NOMO-1 treated with dmso at 0.1 percent for 144 hours (cell line): Measurements from ENCODE around the gene DAB2.
"Not testable (repeated sequence)": the region's sequence is repeated elsewhere in the genome, so short reads cannot be mapped to it uniquely, and the experiment has no call there.

Experiments used
- DNase-seq: peaks from one replicate; lab custom pipeline; 2025; ENCODE audit not compliant: unreplicated experiment; lab: John Stamatoyannopoulos, UW

DAB2 gene

DNA sequence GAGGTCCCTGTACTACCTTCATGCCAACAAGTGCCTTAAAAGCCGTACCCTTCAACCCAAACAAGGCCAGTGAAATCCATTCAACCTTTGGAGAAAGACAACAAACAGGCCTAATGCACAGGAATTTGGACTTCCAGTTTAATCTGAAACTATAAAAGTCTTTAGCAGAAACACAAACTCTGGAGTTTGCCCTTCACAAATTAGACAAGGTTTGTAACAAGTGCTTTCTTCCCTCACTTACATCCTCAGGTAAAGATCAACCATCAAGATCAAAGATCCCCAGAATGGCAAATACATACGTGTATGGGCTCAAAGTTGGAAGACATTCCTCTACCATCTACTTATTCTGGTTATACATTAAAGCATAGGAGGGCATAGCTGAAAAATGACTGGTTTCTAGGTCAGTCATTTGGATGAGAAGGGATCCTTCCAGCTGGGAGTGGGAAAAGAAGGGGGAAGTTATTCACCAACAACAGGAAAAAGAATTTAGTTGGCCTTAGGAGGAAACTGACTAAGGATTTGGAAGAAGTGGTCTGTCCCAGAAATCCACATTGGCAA lies 2.0 kb downstream of the DAB2 start:
- no peak for DNase-seq

DNA sequence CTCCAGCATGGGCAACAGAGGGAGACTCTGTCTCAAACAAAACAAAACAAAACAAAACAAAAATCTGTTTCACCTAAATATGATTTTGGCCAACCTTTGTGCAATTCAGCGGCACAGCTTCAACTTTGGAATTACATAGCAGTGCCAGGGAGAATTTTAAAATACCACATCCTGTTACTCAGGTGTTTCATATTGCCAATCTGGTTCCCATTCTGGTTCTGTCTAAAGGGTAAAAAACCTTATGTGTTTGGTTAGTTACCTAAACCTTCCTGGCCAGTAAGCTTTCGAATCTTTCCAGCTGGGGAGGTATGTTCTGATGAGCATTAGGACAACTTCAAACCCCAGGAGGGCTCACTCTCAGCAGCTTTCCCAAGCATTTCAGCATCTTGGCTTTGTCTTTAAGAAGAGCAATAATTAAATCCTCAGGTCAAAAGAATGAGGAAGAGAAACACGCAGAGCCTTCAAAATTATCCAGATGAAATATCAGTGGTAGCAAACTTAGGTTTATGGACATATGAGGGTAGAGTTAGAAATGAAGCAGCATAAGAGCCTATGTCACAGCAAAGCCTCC lies 2.7 kb downstream of the DAB2 start:
- no peak for DNase-seq

DNA sequence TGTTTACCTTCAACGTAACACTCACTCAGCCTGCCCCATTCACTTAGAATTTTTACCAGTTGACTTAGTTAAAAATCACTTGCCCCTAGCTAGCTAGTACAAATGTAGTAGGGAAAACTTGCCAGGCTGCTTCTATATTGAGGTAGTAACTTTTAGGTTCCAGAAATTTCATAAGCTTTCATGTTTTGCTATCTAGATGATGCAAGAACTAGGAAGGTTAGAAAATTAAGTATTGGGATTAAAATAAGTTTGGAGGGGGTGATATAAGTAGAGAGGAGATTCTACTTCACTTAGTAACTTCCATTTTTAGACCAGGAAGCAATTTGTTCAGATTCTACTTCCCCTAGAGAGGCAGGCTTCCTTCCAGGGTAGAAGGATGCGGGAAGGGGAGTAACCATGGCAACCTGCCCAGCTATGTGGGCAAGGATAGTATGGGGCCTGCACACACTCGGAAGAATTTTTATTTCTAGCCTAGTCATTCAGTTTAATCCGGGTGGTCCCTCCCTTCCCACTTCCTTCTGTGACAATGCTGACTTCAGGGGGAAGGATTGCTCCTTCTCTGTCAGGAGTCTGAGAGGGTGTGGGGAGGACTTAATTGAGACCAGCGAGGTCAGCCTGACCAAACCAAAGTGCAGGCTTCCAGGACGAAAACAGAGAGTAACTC lies 4.2 kb downstream of the DAB2 start:
- DNase-seq = no peak

DNA sequence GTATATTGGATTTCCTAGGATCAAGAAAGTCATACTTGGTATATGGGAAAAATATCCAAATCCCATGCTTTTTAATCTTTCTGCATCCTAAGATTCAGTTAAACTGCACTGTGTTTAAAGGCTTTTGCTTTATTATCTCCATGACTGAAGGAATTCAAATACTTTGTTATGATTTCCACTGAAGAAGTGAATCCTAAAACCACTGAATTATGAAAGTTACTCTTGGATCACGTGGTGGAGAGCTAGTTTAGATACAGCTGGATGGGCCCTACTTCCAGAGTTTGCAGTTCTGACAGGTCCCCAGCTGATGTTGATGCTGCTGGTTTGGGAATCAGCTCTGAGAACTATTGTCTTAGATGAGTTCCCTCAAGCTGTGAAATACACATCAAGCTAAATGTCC lies 5.0 kb downstream of the DAB2 start:
- DNase-seq = no peak

DNA sequence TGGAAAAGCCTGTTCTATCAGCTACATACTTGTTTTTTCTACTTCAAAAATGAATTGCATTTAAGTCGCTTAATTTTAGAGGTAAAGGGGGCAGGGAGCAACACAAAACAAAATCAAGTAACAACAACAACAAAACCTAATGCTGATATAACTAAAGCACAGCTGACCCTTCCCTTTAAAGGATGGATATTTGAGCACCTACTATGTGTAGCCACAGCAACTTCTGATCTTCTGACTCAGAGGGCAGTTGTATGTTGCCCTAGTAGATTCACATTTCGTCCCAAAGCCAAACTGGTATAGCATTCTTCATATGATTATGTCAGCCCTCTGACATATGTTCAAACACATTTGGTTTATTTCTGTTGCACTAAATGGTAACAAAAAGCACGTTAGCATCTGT lies 6.8 kb downstream of the DAB2 start:
- DNase-seq = no peak

DNA sequence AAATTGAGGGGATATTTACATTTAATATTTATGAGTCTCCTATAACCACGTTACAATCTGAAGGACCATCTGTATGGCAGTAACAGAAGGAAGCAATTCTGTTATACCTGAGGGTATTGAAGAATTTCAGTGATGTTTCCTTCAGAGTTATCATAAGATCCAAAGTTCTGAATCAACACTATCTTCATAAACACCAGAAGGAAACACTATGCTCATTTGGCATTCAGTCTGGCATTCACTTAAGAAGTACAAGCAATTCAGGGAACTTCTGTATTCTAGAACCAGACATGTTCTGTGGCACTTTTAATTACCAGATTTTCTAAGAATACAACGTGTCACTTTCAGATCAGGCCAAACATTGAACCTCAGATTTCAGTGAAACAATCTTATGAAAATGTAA lies 9.6 kb downstream of the DAB2 start:
- no peak for DNase-seq

DNA sequence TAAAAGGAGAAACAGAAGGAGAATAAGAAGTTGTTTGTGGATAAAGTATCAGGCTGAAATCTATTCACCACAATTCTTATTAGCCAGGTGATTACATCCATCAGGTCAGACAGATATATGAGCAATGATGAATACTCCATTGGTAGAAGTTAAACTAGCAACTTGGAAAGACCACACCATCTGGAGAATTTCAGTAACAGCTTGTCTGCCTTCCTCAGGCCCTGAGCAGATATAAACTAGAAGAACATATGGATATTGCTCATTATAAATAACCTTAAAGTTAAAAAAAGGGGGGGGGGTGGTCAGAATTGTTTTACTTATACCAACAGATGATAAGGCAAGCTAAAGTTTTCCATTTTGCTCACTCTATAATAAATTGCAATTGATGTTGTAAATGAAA lies 10.4 kb downstream of the DAB2 start:
- no peak for DNase-seq

DNA sequence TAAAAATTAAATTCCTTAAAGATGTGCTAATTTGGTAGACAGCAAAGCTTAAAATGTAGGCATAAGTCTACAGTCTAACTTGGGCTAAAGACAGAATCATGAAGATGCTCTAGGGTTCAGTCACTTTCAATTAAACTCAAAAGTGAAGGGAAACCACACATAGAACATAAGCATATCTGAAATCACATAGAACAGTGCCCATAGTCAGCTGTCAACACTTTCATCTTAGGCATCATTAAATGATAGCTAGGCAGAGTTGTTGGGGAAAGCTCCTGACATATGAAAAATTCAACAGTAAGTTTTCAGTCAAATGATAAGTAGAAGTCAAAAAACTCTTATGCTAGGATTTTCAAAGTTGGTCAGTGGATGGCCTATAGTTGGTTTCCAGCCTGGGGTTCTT lies 11.0 kb downstream of the DAB2 start:
- DNase-seq = no peak

DNA sequence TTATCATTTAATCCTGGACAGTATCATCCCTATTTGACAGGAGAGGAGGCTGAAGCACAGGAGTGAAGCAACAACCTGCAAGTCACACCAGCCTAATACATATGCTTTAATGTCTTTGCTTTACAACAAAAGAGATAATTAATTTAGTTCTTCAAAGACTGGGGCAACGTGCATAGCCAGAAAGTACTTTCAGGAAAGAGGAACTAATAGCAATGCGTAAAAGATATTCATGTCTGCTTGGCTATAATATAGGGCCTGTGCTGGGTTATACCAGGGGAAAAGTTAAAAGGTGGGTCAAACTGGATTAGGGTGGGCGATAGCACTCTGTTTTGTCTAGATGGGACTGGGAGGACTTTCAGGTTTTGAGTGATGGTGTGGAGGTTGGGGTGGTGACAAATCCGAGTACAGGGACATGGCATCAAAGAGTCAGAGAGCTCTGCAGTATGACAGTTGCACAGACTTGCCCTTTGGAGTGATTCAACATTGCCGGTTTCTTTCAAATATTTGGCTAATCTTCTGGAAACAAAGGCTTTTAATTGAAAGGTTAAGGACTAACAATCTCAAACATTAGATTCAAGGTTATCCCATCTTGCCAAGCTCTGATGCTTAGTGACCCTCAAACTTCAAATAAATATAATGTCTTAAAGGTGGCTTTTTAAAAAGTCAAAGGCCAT lies 11.9 kb downstream of the DAB2 start:
- DNase-seq = peak; percentile 72

DNA sequence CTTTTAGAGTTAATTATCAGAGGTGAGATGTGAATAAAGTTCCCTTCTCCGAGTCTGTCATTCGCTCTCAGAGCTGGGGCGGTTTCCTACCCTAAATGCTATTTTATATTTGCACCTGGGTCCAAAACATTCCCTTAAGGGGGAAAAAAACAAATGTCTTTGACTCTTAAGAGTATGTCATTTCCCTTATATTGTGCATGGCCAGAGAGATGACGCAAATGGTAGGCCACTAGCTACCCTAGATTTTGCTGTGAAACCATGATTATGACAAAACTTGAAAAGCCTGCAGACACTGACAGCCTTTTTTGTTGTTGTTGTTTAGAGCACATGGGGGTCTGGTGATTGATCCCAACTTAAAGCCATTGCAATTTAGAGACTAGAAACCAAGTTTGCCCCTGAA lies 12.8 kb downstream of the DAB2 start:
- no peak for DNase-seq

DNA sequence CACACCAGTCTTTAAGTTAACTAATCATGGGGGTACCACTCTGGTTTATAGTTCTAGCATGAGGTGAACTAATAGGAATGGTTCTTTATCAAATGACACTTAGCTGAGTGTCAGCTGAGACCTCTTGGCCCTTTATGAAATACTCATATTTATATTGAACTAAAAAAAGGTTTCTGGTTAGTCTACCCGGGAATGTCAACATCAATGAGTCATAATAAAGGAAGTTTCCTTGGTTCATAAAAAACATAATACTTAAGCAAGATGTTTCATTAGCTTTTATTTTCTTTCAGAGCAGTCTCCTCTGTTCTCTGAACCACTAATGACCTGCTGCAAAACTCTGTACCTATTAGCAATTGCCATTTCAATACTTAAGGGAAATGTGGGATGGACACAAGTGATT lies 13.7 kb downstream of the DAB2 start:
- DNase-seq = no peak

DNA sequence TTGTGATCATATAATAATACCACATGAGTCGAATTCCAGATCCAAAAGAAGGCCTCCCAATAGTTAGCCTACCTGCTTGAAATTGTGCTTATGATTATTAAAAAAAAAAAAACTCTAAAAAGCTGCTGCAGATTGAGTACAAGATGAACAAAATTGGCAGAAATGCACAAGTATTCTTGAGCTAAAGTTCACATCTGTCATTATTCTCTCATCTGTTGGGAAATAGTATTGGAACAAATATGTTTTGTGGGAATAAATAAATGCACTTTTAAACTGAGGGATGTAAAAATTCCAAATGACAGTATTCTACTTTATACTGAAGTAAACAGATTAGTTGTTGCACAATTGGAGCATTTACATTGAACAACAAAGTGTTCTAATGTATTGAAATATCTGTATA lies 15.7 kb downstream of the DAB2 start:
- no peak for DNase-seq

DNA sequence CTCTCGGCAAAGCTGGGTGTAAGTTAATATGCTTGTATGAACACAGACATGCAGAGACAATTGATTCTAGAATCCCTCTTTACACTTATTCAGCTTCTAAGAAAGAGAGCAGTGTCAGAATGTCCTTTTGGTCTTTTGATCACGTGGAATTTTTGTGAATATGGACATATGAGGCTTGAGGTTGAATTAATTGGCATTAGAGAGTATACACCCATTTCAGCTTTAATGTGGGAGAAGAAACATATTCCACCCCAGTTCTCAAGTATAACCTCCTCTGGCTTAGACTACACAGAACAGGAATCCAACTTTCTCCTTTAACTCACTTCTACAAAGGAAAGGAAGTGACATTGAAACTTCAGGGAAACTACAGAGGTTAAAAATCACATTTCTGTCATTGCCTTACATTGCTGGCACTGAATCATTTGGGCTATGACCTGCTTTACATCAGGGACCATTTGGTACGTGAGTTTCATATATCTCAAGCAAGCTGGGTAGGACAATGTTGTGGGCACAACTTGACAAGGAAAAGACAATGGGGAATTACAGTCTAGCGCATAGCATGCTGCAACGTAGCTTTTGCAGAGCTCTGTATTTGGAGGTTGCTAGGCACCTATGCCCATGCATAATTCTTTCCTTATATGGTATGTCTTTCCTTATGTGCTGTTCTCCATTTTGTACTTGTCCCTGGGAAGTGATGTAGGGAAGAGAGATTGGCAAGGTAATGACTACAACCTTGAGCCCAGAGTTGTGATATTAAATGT lies 19.5 kb downstream of the DAB2 start:
- DNase-seq = no peak

DNA sequence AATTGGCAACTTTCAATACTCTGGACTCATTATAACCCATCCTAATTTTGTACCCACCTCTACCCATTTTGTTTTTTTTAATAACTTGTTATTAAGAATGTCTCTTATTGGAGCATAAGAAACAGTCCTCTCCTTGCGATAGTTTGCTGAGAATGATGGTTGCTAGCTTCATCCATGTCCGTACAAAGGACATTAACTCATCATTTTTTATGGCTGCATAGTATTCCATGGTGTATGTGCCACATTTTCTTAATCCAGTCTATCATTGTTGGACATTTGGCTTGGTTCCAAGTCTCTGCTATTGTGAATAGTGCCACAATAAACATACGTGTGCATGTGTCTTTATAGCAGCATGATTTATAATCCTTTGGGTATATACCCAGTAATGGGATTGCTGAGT lies 21.0 kb downstream of the DAB2 start:
- DNase-seq = not testable (repeated sequence)

DNA sequence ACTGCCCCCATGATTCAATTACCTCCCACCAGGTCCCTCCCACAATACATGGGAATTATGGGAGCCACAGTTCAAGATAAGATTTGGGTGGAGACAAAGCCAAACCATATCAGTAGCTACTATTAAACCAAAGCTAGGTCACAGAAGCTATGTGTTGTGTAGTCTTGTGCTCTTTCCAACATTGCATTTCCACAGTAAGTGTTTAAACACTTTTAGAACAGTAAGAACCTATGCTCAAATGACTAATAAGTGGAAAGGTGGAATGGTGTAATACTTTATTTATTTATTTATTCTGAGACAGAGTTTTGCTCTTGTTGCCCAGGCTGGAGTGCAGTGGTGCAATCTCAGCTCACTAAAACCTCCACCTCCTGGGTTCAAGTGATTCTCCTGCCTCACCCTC lies 22.6 kb downstream of the DAB2 start:
- DNase-seq = not testable (repeated sequence)

DNA sequence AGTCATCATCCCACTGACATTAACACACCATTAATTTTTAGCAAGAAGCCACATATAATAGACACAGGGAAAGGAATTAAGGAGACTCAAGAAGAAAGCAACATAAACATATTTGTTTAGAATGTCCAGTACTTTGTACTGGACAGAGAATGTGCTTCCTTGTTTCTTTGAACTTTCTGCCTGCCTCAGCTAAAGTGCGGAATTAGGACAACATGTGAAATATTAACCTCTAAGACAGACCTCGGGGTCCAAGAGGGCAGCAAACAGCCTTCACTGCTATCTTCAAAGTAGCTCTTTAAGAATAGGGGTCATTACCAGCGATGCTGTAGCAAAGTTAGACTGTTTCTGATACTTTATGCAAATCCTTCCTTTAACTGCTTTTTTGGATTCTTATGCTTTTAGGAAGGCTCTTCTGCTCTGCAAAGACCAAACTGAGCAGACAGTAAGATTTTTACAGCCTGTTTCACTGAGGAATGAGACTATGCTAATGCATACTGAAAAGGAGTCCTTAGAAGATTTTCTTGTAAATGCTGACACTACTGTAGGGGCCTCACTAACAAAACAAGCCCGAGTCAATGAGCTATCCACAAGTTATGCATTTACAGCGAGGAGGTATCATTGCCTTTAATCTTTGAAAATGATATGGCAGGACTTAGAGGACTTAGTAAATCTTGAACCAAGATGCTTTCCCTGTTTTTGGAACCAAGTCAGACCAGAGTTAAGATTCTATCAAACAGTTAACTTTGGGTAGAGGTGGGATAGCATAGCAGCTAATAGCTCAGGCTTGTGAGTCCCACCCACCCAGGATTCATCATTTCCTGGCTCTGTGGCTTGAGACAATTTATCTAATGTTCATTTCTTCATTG lies 23.8 kb downstream of the DAB2 start:
- DNase-seq = no peak

DNA sequence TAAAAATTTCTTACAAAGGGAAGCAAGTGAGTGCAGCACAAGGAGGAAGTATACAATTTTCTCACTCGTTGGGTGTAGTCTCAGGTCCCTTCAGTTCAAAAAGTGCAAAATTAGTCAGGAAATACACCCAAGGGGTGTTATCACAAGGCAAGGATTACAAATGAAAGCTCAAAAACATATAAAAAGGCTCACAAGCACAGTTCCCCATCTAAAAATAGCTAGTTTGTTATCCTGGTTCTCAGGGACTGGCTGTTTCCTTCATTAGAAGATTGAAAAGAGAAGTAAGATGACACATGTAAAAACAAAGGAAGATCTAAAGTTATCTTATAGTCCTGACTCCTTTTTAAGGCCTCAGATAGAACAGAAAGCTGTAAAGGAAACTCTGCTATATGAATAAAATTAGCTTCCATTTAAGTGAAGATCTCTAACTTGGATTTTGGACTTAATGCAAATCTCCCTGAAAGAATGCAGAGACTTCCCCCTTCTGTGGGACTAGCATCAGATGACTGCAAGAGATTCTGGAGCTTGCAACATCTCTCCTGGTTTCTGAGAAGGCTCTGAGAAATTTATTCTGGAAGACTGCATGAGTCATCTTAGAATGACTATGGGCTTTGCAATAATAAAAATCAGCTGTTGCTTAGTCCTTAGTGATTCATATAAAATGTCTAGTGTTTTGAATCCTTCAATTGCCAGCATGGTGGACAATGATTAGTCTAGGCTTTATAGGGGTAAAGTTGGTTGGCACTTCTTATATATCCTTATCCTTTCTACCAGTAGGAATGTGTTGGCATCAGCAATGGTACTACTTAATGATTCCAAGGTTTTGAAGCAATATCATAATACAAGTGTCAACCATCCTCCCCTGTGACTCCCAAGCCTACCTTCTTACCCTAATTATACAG lies 25.4 kb downstream of the DAB2 start:
- DNase-seq = peak; percentile 85

DNA sequence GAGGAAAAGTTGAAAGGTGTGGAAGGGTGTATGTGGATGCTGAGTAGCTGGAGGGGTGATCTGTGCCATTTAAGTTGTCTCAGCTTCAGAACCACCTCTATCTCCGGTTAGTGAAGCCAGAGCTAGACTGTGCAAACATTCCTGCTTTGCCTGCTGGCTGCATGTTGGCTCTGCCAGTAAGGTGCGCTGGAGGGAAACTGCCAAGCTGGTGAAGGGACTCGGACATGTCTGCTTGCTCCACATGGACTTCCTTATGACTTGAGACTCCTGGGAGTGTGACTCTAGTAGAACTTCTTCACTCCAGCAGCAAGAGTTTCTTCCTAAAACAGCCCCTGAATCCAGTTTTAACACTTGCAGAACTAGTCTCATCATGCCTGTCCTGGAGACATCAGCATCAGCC lies 27.9 kb downstream of the DAB2 start:
- DNase-seq = no peak

DNA sequence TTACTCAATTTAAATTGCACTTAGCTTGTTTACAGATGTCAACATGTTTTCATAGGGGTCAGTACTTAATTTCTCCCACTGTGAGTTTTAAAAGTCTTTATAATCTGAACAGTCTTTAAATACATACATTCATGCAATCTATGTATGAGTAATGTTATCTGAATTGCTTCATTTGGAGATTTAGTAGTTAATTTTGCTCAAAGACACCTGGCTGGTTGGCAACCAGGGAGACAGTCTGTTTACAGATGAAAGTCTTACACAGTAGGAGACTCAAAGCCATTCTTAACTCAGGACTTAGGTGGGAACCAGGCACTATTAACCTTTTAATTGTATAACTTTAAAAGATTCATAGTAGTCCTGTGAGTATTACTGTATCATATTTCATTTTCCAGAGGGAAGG lies 29.3 kb downstream of the DAB2 start:
- DNase-seq = no peak

DNA sequence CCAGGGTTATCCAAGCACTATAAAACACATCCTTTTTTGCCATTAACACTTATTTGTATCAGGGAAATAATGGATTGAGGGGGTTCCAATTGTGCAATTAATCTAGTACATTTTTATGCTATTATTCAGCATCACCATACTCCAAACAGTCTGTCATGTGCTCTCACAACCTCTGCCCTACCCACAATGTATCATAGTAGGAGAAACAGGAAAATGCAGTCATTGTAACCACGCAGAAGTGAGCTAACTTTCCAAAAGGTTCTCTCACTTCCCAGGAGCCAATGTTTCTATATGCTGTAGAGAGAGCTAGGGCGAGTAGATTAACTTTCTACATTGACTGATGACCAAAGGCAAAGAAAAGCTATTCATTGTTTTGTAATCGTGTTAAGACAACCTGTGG lies 29.8 kb downstream of the DAB2 start:
- no peak for DNase-seq
